Bone marrow (tissue), 2 donors: ENCODE measurements around the gene CELSR1.

Experiments
- DNase-seq, 2 donors: peaks; one replicate each; lab custom pipeline; 2025; lab: John Stamatoyannopoulos, UW

The CELSR1 gene

GRCh38 chr22:46574993-46575910, 37.8 kb upstream of the CELSR1 start:
- no peak for DNase-seq

GRCh38 chr22:46574438-46574992, 37.1 kb upstream of the CELSR1 start:
- no peak for DNase-seq

- no peak for DNase-seq
These were observed 36.5 kb upstream of the CELSR1 start for GRCh38 chr22:46573781-46574437.

GRCh38 chr22:46572911-46573780, 35.7 kb upstream of the CELSR1 start:
- DNase-seq: no peak

GRCh38 chr22:46571642-46572250, 34.3 kb upstream of the CELSR1 start:
- no peak for DNase-seq

- DNase-seq: no peak
These were observed 32.7 kb upstream of the CELSR1 start for GRCh38 chr22:46569848-46570695.

- DNase-seq: no peak
These were observed 31.8 kb upstream of the CELSR1 start for GRCh38 chr22:46569055-46569847.

GRCh38 chr22:46568102-46568809, 30.8 kb upstream of the CELSR1 start:
- DNase-seq: no peak

- DNase-seq: no peak
These were observed 30.1 kb upstream of the CELSR1 start for GRCh38 chr22:46567471-46567870.

- DNase-seq: no peak
These were observed 26.8 kb upstream of the CELSR1 start for GRCh38 chr22:46564084-46564714.

GRCh38 chr22:46563381-46564083, 26.1 kb upstream of the CELSR1 start:
- DNase-seq: peak; percentile 25 to 36

- no peak for DNase-seq
These were observed 24.1 kb upstream of the CELSR1 start for GRCh38 chr22:46561435-46561905.

GRCh38 chr22:46560696-46561295, 23.4 kb upstream of the CELSR1 start:
- DNase-seq: no peak

- no peak for DNase-seq
These were observed 20.5 kb upstream of the CELSR1 start for GRCh38 chr22:46557736-46558480.

- DNase-seq: no peak
These were observed 19.4 kb upstream of the CELSR1 start for GRCh38 chr22:46556775-46557174.

- DNase-seq: no peak
These were observed 15.8 kb upstream of the CELSR1 start for GRCh38 chr22:46553189-46553588.

- no peak for DNase-seq
These were observed 14.6 kb upstream of the CELSR1 start for GRCh38 chr22:46551996-46552395.
